SK-N-SH treated with all-trans-retinoic acid at 6 μM for 48 hours (cell line): ENCODE results near the gene CTBP2.

Experiments used
- ARNTL ChIP-seq: fragments of 450-650 bp; formaldehyde crosslinking; IDR thresholded peaks from 2 replicates; pipeline ENCODE4 v1.5.0; 2020; ENCODE audit warnings: low read depth, mild to moderate bottlenecking, moderate library complexity, borderline replicate concordance
- ESRRG ChIP-seq: fragments of 250-450 bp; sonication (Bioruptor Pico); IDR thresholded peaks from 2 replicates; pipeline ENCODE4 v1.6.1; 2021; ENCODE audit warnings: mild to moderate bottlenecking
- GLIS3 ChIP-seq: fragments of 250-450 bp; sonication (Bioruptor Pico); IDR thresholded peaks from 2 replicates; pipeline ENCODE4 v1.5.0; 2020; ENCODE audit warnings: mild to moderate bottlenecking, moderate library complexity
- ISL1 ChIP-seq: fragments of 250-450 bp; sonication (Bioruptor Pico); IDR thresholded peaks from 2 replicates; pipeline ENCODE4 v2.1.2; 2022; ENCODE audit warnings: mild to moderate bottlenecking, moderate library complexity
- OSR1 ChIP-seq: fragments of 250-450 bp; sonication (Bioruptor Pico); IDR thresholded peaks from 2 replicates; pipeline ENCODE4 v1.8.0; 2022; ENCODE audit warnings: moderate library complexity, mild to moderate bottlenecking, inconsistent platforms
- TSHZ2 ChIP-seq: fragments of 250-450 bp; sonication (Bioruptor Pico); IDR thresholded peaks from 2 replicates; pipeline ENCODE4 v1.5.0; 2020; ENCODE audit warnings: mild to moderate bottlenecking, moderate library complexity
- ZC3H10 ChIP-seq: fragments of 250-450 bp; sonication (Bioruptor Pico); IDR thresholded peaks from 2 replicates; pipeline ENCODE4 v1.5.1; 2021; ENCODE audit warnings: mild to moderate bottlenecking, moderate library complexity
- ZFP3 ChIP-seq: fragments of 250-450 bp; sonication (Bioruptor Pico); IDR thresholded peaks from 2 replicates; pipeline ENCODE4 v1.5.0; 2020; ENCODE audit warnings: mild to moderate bottlenecking, moderate library complexity
- ZNF565 ChIP-seq: fragments of 450-650 bp; formaldehyde crosslinking; conservative IDR thresholded peaks from 2 replicates; pipeline ENCODE4 v1.5.0; 2020; ENCODE audit warnings: low read depth, mild to moderate bottlenecking, moderate library complexity
- ZNF70 ChIP-seq: fragments of 450-650 bp; formaldehyde crosslinking; IDR thresholded peaks from 2 replicates; pipeline ENCODE4 v1.5.0; 2020; ENCODE audit warnings: mild to moderate bottlenecking, moderate library complexity
- TF ChIP-seq, protein P1 (sequence below): fragments of 250-450 bp; sonication (Bioruptor Pico); IDR thresholded peaks from 2 replicates; pipeline ENCODE4 v1.8.0; 2020; ENCODE audit warnings: mild to moderate bottlenecking, moderate library complexity, borderline replicate concordance
- TF ChIP-seq, protein P2 (sequence below): fragments of 250-450 bp; sonication (Bioruptor Pico); IDR thresholded peaks from 2 replicates; pipeline ENCODE4 v1.5.1; 2020; ENCODE audit warnings: low read depth, mild to moderate bottlenecking, moderate library complexity

- TF ChIP-seq ZNF565 (CRISPR knock-in tag) = no peak
- TF ChIP-seq ZFP3 (CRISPR knock-in tag) = no peak
- no peak for TF ChIP-seq ARNTL (CRISPR knock-in tag)
- TF ChIP-seq ESRRG = no peak
- TF ChIP-seq TSHZ2 (CRISPR knock-in tag) = no peak
- no peak for TF ChIP-seq GLIS3 (CRISPR knock-in tag)
- TF ChIP-seq ZNF70 (CRISPR knock-in tag) = no peak
- no peak for TF ChIP-seq OSR1 (CRISPR knock-in tag)
- no peak for TF ChIP-seq ISL1 (CRISPR knock-in tag)
- TF ChIP-seq, protein P1, sequence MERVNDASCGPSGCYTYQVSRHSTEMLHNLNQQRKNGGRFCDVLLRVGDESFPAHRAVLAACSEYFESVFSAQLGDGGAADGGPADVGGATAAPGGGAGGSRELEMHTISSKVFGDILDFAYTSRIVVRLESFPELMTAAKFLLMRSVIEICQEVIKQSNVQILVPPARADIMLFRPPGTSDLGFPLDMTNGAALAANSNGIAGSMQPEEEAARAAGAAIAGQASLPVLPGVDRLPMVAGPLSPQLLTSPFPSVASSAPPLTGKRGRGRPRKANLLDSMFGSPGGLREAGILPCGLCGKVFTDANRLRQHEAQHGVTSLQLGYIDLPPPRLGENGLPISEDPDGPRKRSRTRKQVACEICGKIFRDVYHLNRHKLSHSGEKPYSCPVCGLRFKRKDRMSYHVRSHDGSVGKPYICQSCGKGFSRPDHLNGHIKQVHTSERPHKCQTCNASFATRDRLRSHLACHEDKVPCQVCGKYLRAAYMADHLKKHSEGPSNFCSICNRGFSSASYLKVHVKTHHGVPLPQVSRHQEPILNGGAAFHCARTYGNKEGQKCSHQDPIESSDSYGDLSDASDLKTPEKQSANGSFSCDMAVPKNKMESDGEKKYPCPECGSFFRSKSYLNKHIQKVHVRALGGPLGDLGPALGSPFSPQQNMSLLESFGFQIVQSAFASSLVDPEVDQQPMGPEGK (CRISPR knock-in tag) = no peak
- TF ChIP-seq, protein P2, sequence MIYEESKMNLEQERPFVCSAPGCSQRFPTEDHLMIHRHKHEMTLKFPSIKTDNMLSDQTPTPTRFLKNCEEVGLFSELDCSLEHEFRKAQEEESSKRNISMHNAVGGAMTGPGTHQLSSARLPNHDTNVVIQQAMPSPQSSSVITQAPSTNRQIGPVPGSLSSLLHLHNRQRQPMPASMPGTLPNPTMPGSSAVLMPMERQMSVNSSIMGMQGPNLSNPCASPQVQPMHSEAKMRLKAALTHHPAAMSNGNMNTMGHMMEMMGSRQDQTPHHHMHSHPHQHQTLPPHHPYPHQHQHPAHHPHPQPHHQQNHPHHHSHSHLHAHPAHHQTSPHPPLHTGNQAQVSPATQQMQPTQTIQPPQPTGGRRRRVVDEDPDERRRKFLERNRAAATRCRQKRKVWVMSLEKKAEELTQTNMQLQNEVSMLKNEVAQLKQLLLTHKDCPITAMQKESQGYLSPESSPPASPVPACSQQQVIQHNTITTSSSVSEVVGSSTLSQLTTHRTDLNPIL (CRISPR knock-in tag) = no peak
- no peak for TF ChIP-seq ZC3H10 (CRISPR knock-in tag)
Measured at GRCh38 chr10:125055446-125055845, 104.9 kb downstream of the CTBP2 start.
